CD4-positive, alpha-beta T cell treated with Interleukin-12 subunit alpha and Interleukin-12 subunit beta, for 1 hour (primary cell): ENCODE data around the gene OR10K2.
"Not testable (repeated sequence)": the region's sequence is repeated elsewhere in the genome, so short reads cannot be mapped to it uniquely, and the experiment has no call there.

ENCODE experiments used
- DNase-seq: peaks from one replicate; pipeline ENCODE4 v3.0.0-alpha.2; 2020

Gene OR10K2, protein sequence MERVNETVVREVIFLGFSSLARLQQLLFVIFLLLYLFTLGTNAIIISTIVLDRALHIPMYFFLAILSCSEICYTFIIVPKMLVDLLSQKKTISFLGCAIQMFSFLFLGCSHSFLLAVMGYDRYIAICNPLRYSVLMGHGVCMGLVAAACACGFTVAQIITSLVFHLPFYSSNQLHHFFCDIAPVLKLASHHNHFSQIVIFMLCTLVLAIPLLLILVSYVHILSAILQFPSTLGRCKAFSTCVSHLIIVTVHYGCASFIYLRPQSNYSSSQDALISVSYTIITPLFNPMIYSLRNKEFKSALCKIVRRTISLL

GRCh38 chr1:158426137-158426536 lies at the start of gene OR10K2:
Gene OR10K2 (minus strand): TSS chr1:158426237. CDS start chr1:158420866, 5,371 bp downstream.
- DNase-seq: no peak

- no peak for DNase-seq
Measured at GRCh38 chr1:158471920-158472319, 45.9 kb upstream of the OR10K2 start, which contains the start of gene OR10R2. Gene OR10R2 (plus strand): TSS chr1:158472220. CDS start chr1:158472326, 106 bp downstream.

GRCh38 chr1:158461534-158461933 lies 35.5 kb upstream of the OR10K2 start, which contains the start of gene OR10K1:
Gene OR10K1 (plus strand): TSS chr1:158461834. CDS start chr1:158465562, 3,728 bp downstream.
- no peak for DNase-seq

GRCh38 chr1:158458263-158458662 lies 32.2 kb upstream of the OR10K2 start:
- DNase-seq: no peak

GRCh38 chr1:158457246-158457645 lies 31.2 kb upstream of the OR10K2 start:
- no peak for DNase-seq

- no peak for DNase-seq
Measured at GRCh38 chr1:158454537-158454936, 28.5 kb upstream of the OR10K2 start.

- DNase-seq: no peak
Measured at GRCh38 chr1:158445376-158445775, 19.3 kb upstream of the OR10K2 start.

- DNase-seq: no peak
Measured at GRCh38 chr1:158434741-158435140, 8.7 kb upstream of the OR10K2 start.

- not testable (repeated sequence) for DNase-seq
Measured at GRCh38 chr1:158430163-158430562, 4.1 kb upstream of the OR10K2 start.

- DNase-seq: no peak
Measured at GRCh38 chr1:158425027-158425426, 1.0 kb downstream of the OR10K2 start.

- DNase-seq: no peak
Measured at GRCh38 chr1:158422212-158422611, 3.8 kb downstream of the OR10K2 start.

DNA sequence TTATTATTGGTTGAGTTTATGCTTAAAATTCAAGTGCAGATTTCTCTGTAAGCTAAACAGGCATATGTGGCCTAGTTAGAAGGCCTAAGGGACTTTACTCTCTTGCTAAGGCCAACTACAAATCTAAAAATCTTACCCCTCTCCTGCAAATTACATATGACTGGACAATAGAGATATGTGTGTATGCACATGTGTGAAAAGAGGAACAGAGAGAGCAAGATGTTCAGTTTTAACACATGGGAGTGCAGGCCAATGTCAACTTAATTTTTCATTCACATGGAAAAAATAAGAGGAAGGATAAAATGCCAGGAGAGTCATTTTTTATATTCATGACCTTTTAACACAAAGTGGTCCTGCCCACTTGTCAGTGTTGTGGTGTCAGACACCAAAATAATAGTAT lies 8.5 kb downstream of the OR10K2 start:
- DNase-seq: no peak

DNA sequence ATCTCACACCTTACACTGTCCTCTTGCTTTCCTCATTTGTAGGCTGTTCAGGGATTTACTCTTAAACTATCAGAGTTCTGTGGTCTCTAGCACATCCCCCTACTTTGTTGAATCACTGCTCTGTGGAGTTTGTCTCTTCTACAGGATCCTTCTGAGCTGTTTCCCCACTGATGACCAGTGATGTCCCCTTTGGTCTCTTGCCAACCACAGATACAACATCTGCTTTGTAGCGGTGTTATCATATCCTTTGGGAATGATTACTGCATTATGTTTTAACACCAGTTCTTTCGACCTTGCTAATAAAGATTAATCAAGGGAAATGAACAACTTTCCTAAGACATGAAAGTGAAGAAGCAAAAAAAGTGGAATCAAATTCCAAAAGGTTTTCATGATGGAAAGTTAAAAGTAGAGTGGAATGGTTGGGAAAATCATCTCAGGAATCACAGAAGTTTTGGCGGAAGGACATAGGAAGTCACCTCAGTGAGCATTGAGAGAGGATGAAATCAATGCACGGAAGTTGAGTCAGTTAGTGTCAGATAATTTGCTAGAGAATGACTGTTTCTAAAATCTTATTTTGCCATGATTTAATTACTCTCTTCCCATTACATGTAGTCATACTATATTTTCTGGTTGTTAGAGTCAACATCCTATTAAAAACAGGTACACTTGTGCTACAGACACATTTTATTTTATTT lies 11.2 kb downstream of the OR10K2 start:
- no peak for DNase-seq

GRCh38 chr1:158407092-158407491 lies 18.9 kb downstream of the OR10K2 start:
- DNase-seq: no peak

DNA sequence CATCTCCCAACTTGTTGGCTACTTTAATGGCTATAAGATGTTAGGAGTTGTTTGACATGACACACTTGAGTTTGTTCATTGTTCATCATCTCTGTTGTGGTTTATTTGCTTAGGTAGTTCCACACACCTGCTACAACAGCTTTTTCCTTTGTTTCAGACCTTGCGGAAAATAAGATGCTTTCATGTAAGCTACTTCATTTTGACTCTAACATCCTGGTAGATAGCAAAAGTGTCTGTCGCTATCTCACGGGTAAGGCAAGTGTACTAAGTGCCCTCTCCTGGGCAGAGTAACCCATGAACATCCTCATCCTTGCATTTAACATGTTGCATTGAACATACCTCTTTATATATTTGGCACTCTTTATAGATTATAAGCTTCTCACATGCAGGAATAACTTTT lies 25.2 kb downstream of the OR10K2 start:
- no peak for DNase-seq

GRCh38 chr1:158398818-158399514 lies 27.1 kb downstream of the OR10K2 start, which contains the start of gene OR10T2:
Gene OR10T2 (minus strand): TSS chr1:158399466. CDS start chr1:158399466, 0 bp downstream.
- DNase-seq: no peak

- DNase-seq: no peak
Measured at GRCh38 chr1:158396646-158397045, 29.4 kb downstream of the OR10K2 start.

DNA sequence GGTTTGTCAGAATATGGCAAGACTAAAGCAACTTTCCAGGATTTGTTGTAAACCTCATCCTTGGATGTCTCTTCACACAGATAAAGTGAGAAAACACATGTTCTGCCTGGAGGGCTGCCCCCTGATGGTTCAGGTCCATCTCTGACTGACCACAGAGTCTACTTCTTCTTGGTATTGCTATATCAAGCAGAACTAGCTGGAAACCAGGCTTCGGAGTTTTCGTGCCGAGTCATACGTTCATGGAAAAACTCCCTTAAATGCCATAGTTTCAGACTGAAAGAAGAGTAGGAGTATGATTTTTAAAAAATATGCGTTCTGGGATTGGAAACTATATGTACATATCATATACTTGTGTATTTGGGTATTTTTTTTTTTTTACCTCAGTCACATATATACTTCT lies 32.6 kb downstream of the OR10K2 start:
- DNase-seq: no peak

GRCh38 chr1:158391099-158391498 lies 34.9 kb downstream of the OR10K2 start:
- DNase-seq: no peak

DNA sequence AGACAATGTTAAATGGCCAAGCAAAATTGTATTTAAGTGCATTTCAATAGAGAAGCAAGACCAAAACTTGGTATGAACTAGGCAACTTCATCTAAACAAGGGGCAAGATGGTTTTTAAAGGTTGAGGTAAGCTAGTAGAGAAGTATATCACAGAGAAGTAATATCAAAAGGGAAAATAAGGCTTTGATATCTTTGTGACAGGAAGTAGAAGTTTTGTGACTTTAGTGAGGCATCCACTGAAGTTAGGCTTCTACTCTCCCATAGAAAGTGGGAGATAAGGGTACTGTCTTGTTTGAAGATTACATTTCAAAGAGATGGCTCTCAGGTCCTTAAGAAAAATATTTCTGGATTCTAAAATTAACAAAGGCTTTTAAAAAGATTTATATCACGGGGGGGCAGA lies 35.7 kb downstream of the OR10K2 start:
- DNase-seq: no peak

GRCh38 chr1:158374860-158375259 lies 51.2 kb downstream of the OR10K2 start:
- no peak for DNase-seq

GRCh38 chr1:158374101-158374500 lies 51.9 kb downstream of the OR10K2 start:
- not testable (repeated sequence) for DNase-seq

DNA sequence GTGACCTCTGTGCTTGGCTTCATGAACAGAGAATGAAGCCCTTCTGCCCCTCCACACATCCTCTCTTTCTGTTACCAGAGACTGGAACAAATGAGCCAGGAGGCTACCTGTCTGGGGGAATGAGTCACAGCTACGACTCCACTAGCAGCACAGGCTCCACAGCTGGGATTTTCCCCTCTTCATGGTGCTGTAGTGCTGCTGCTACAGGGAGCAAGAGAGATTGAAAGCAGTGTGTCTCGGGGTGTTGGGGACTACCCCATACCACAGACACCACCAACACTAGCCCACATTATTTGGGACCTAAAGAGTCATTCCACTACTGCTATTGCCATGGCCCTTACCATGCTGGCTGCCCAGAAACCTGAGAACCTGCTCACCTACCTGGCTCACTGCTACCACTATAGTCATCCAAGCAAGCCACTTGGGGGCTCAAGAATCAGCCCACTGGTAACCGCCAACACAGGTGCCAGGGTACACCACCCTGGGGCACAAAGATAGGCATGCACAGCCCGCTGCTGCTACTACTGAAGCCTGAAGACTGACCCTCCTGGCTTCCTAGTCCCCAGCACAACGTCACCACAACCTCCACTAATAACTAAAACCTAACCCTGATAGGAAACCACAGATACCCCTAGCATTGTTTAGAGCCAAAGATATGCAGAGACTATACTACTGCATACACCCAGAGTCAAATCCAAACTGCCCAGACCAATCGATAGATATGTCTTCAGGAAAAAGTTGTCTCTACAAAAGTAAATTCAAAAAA lies 54.7 kb downstream of the OR10K2 start:
- DNase-seq: no peak
